Neural cell (in vitro differentiated cells): ENCODE measurements around the gene MLC1.

Experiments used
- EP300 ChIP-seq: fragments of 450-650 bp; conservative IDR thresholded peaks from 2 replicates; pipeline ENCODE4 v1.6.1; 2014; ENCODE audit warnings: antibody characterized with exemption, mild to moderate bottlenecking, moderate library complexity; ENCODE audit not compliant: poor library complexity, severe bottlenecking
- EZH2 ChIP-seq: fragments of 200-600, 300-800 bp; shearing (Covaris generic), sonication (generic); IDR thresholded peaks from 2 replicates; pipeline ENCODE4 v1.6.1; 2014; ENCODE audit warnings: antibody characterized with exemption, low read length, borderline replicate concordance, mild to moderate bottlenecking; ENCODE audit not compliant: insufficient read depth, poor library complexity, severe bottlenecking
- MXI1 ChIP-seq: fragments of 450-650 bp; conservative IDR thresholded peaks from 2 replicates; pipeline ENCODE4 v1.6.1; 2014; ENCODE audit warnings: antibody characterized with exemption, mild to moderate bottlenecking; ENCODE audit not compliant: poor library complexity, severe bottlenecking
- POLR2AphosphoS5 ChIP-seq: IDR thresholded peaks from 2 replicates; pipeline ENCODE4 v1.6.1; 2012
- RAD21 ChIP-seq: fragments of 450-650 bp; conservative IDR thresholded peaks from 2 replicates; pipeline ENCODE4 v1.6.1; 2014; ENCODE audit warnings: antibody characterized with exemption, mild to moderate bottlenecking, moderate library complexity
- REST ChIP-seq: IDR thresholded peaks from 2 replicates; pipeline ENCODE4 v1.6.1; 2012; ENCODE audit warnings: borderline replicate concordance
- SMC3 ChIP-seq: fragments of 450-650 bp; conservative IDR thresholded peaks from 2 replicates; pipeline ENCODE4 v1.6.1; 2014; ENCODE audit warnings: antibody characterized with exemption, mild to moderate bottlenecking, moderate library complexity; ENCODE audit not compliant: poor library complexity
- TAF1 ChIP-seq: IDR thresholded peaks from 2 replicates; pipeline ENCODE4 v1.6.1; 2012; ENCODE audit warnings: low read depth
- TF ChIP-seq, protein P1 (sequence below): fragments of 450-650 bp; IDR thresholded peaks from 2 replicates; pipeline ENCODE4 v1.5.1; 2014; ENCODE audit warnings: antibody characterized with exemption, mild to moderate bottlenecking, moderate library complexity; ENCODE audit not compliant: poor library complexity, severe bottlenecking

DNA sequence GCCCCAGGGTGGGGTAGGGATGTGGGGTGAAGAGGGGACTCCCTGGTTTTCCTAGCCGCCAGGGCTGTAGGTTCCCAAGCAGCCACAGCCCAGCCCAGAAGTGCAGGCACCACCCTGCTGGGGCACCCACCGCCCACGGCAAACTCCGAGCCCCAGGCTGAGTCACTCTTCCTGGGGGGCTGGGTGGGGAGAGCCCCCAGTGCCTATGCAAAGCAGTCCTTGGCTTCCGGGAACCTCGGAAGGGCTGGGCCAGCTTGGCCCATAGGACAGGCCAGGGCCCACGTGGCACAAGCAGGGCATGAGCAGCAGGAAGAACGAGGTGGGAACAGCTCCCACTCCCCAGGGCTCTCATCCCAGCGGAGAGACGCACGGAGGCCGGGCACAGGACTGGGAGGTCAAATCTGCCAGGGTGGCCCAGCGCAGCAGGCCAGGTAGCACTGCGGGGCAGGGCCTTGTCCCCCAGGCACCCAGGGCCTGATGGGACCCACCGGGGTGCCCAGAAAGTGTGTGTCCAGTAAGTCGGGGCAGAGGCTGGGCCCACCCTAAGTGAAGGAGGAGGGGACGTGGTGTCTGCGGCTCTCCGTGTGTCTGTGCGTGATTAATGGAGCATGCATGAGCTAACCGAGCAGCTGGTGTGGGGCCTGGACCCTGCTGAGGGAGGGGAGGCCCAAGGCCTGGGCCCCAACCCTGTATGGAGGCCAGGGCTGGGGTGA, 68.1 kb downstream of the MLC1 start:
- TF ChIP-seq, protein P1, sequence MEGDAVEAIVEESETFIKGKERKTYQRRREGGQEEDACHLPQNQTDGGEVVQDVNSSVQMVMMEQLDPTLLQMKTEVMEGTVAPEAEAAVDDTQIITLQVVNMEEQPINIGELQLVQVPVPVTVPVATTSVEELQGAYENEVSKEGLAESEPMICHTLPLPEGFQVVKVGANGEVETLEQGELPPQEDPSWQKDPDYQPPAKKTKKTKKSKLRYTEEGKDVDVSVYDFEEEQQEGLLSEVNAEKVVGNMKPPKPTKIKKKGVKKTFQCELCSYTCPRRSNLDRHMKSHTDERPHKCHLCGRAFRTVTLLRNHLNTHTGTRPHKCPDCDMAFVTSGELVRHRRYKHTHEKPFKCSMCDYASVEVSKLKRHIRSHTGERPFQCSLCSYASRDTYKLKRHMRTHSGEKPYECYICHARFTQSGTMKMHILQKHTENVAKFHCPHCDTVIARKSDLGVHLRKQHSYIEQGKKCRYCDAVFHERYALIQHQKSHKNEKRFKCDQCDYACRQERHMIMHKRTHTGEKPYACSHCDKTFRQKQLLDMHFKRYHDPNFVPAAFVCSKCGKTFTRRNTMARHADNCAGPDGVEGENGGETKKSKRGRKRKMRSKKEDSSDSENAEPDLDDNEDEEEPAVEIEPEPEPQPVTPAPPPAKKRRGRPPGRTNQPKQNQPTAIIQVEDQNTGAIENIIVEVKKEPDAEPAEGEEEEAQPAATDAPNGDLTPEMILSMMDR, result no peak
- TF ChIP-seq POLR2AphosphoS5, result no peak
- TF ChIP-seq TAF1, result no peak
- no peak for TF ChIP-seq RAD21
- no peak for TF ChIP-seq REST
- no peak for TF ChIP-seq MXI1
- no peak for TF ChIP-seq EP300
- no peak for TF ChIP-seq SMC3
- no peak for TF ChIP-seq EZH2
